GM23248 (cell line): Measurements from ENCODE around the gene IL1RAPL2. TPM values are rescaled to one million over a fixed set of nuclear protein-coding genes. Genes with fewer than 3 reads are reported as not detected.

ENCODE experiments used
- DNase-seq: peaks from one replicate; pipeline ENCODE4 v3.0.0-alpha.2; 2015
- H2AFZ ChIP-seq: fragments of 200-600 bp; sonication (generic); 2 replicates; pipeline ENCODE4 v1.6.1; 2016; ENCODE audit warnings: antibody characterized with exemption
- H3F3A ChIP-seq: fragments of 200-600 bp; sonication (generic); 2 replicates; pipeline ENCODE4 v1.6.1; 2016; ENCODE audit warnings: mild to moderate bottlenecking, antibody characterized with exemption, mixed run types; ENCODE audit not compliant: insufficient read depth
- H3K27ac ChIP-seq: fragments of 200-600 bp; sonication (generic); 2 replicates; pipeline ENCODE4 v1.5.1; 2016; ENCODE audit warnings: mild to moderate bottlenecking
- H3K27me3 ChIP-seq: fragments of 200-600 bp; sonication (generic); replicated peaks from 2 replicates; pipeline ENCODE4 v1.6.1; 2016; ENCODE audit warnings: mild to moderate bottlenecking; ENCODE audit not compliant: insufficient read depth
- H3K36me3 ChIP-seq: fragments of 200-600 bp; sonication (generic); 2 replicates; pipeline ENCODE4 v1.6.1; 2016; ENCODE audit warnings: low read depth, mild to moderate bottlenecking
- H3K4me1 ChIP-seq: fragments of 200-600 bp; sonication (generic); 2 replicates; pipeline ENCODE4 v1.6.1; 2016; ENCODE audit warnings: mild to moderate bottlenecking; ENCODE audit not compliant: insufficient read depth
- H3K4me2 ChIP-seq: fragments of 200-600 bp; sonication (generic); one replicate; pipeline ENCODE4 v1.6.1; 2016; ENCODE audit warnings: mild to moderate bottlenecking; ENCODE audit not compliant: unreplicated experiment
- H3K4me3 ChIP-seq: fragments of 200-600 bp; sonication (generic); 2 replicates; pipeline ENCODE4 v1.5.1; 2016; ENCODE audit warnings: mild to moderate bottlenecking
- H3K79me2 ChIP-seq: fragments of 200-600 bp; sonication (generic); 2 replicates; pipeline ENCODE4 v1.6.1; 2016; ENCODE audit warnings: mild to moderate bottlenecking; ENCODE audit not compliant: insufficient read depth
- H3K9ac ChIP-seq: fragments of 200-600 bp; sonication (generic); 2 replicates; pipeline ENCODE4 v1.6.1; 2016; ENCODE audit warnings: mild to moderate bottlenecking
- H3K9me2 ChIP-seq: fragments of 200-600 bp; sonication (generic); 2 replicates; pipeline ENCODE4 v1.6.1; 2016; ENCODE audit warnings: mixed run types, mild to moderate bottlenecking, moderate library complexity; ENCODE audit not compliant: insufficient read depth
- H3K9me3 ChIP-seq: fragments of 200-600 bp; sonication (generic); one replicate; pipeline ENCODE4 v1.6.1; 2017; ENCODE audit warnings: low read depth
- H4K20me1 ChIP-seq: fragments of 200-600 bp; sonication (generic); 2 replicates; pipeline ENCODE4 v1.6.0; 2016; ENCODE audit not compliant: insufficient read depth
- EZH2 ChIP-seq: fragments of 200-600 bp; sonication (generic); IDR thresholded peaks from 2 replicates; pipeline ENCODE4 v1.6.1; 2018; ENCODE audit warnings: antibody characterized with exemption, mild to moderate bottlenecking; ENCODE audit not compliant: insufficient read depth, poor library complexity, severe bottlenecking
- EZH2phosphoT487 ChIP-seq: fragments of 200-600 bp; sonication (generic); IDR thresholded peaks from 2 replicates; pipeline ENCODE4 v1.6.1; 2018; ENCODE audit warnings: antibody characterized with exemption, moderate library complexity, mild to moderate bottlenecking, low read depth; ENCODE audit not compliant: insufficient read depth
- WGBS, 2 experiments: methylation state at CpG; one replicate each; pipeline ENCODE4 v1.1.6; 2015 to 2017; ENCODE audit warnings: low lambda C conversion rate in 2 of 2, low coverage in 1 of 2; ENCODE audit errors: missing lambda C conversion rate in 2 of 2; 5-methylcytosine and 5-hydroxymethylcytosine counted together
- in situ Hi-C: fragments of 300-500 bp; cut with MboI; formaldehyde crosslinking; loops from 2 replicates; pipeline ENCODE4 v1.15.0; 2020
- polyA plus RNA-seq: library from polyadenylated mRNA; unstranded; fragments of >200 nt; fragmentation: Nextera tagmentation; extraction: Ambion mirVana; gene quantifications from 2 replicates; pipeline ENCODE4 v1.2.1, GENCODE V29; 2016
- total RNA-seq: library from RNA; depleted of rRNA; stranded (reverse); fragments of >200 nt; shearing (Covaris generic); gene quantifications from 2 replicates; pipeline ENCODE4 v1.2.3, GENCODE V29; 2014

Gene IL1RAPL2
- total and polyA plus RNA-seq, 2 experiments from 2014 or later: not detected

GRCh38 chrX:105645667-105646357 is 1079.8 kb downstream of the IL1RAPL2 start:
- WGBS, 2 experiments: 34 to 37% methylated on average over 5 of the region's 5 CpGs
- Histone ChIP-seq H3K9me2 (no peaks in the 10 kb centered on the region), H3K9me3 (no peaks in the 10 kb centered on the region), H3K36me3 (no peaks in the 10 kb centered on the region), H3K4me2 (no peak overlapping the region), H3K79me2 (no peaks in the 10 kb centered on the region), H4K20me1 (no peaks in the 10 kb centered on the region), H3K4me3 (no peak overlapping the region), H3F3A (no peaks in the 10 kb centered on the region), H2AFZ (no peak overlapping the region), H3K9ac (no peak overlapping the region), H3K27me3 (no peaks in the 10 kb centered on the region), H3K4me1 (no peaks in the 10 kb centered on the region), H3K27ac (no peak overlapping the region)
- TF ChIP-seq EZH2phosphoT487 (no peak), EZH2 (no peak)
- no peak for DNase-seq
- in situ Hi-C loops: no loop called here

GRCh38 chrX:105646592-105647372 is 1080.8 kb downstream of the IL1RAPL2 start:
- Histone ChIP-seq H3K79me2 (no peaks in the 10 kb centered on the region), H3K4me3 (no peak overlapping the region), H2AFZ (no peak overlapping the region), H3K36me3 (no peaks in the 10 kb centered on the region), H3K27me3 (no peaks in the 10 kb centered on the region), H3K9me2 (no peaks in the 10 kb centered on the region), H3F3A (no peaks in the 10 kb centered on the region), H3K27ac (no peak overlapping the region), H3K9me3 (no peaks in the 10 kb centered on the region), H3K4me1 (no peaks in the 10 kb centered on the region), H4K20me1 (no peaks in the 10 kb centered on the region), H3K4me2 (no peak overlapping the region), H3K9ac (no peak overlapping the region)
- 47 to 50% methylated on average over 15 to 16 of the region's 17 CpGs for WGBS, 2 experiments
- DNase-seq: no peak
- TF ChIP-seq EZH2phosphoT487 (no peak), EZH2 (no peak)
- in situ Hi-C loops: no loop called here

- Histone ChIP-seq H3K79me2 (no peaks in the 10 kb centered on the region), H2AFZ (no peak overlapping the region), H3K4me3 (no peak overlapping the region), H3K36me3 (no peaks in the 10 kb centered on the region), H3K9me3 (no peaks in the 10 kb centered on the region), H4K20me1 (no peaks in the 10 kb centered on the region), H3K4me2 (no peak overlapping the region), H3K4me1 (no peaks in the 10 kb centered on the region), H3K9ac (no peak overlapping the region), H3F3A (no peaks in the 10 kb centered on the region), H3K27ac (no peak overlapping the region), H3K27me3 (no peaks in the 10 kb centered on the region), H3K9me2 (no peaks in the 10 kb centered on the region)
- in situ Hi-C loops: no loop called here
- 9 to 13% methylated on average over 2 of the region's 2 CpGs for WGBS, 2 experiments
- no peak for DNase-seq
- TF ChIP-seq EZH2phosphoT487: no peak
- no peak for TF ChIP-seq EZH2
These were observed 1081.8 kb downstream of the IL1RAPL2 start for GRCh38 chrX:105647749-105648148.

- Histone ChIP-seq H3K27me3 (no peaks in the 10 kb centered on the region), H3K9me2 (no peaks in the 10 kb centered on the region), H3K9me3 (no peaks in the 10 kb centered on the region), H3K4me2 (no peak overlapping the region), H2AFZ (no peak overlapping the region), H3K79me2 (no peaks in the 10 kb centered on the region), H3F3A (no peaks in the 10 kb centered on the region), H3K9ac (no peak overlapping the region), H3K4me3 (no peak overlapping the region), H3K27ac (no peak overlapping the region), H3K36me3 (no peaks in the 10 kb centered on the region), H3K4me1 (no peaks in the 10 kb centered on the region), H4K20me1 (no peaks in the 10 kb centered on the region)
- DNase-seq: no peak
- TF ChIP-seq EZH2 (no peak), EZH2phosphoT487 (no peak)
- in situ Hi-C loops: no loop called here
- WGBS, 2 experiments: 33 to 36% methylated on average over 1 of the region's 1 CpG
These were observed 1082.7 kb downstream of the IL1RAPL2 start for GRCh38 chrX:105648732-105649131.
